ENCODE measurements around the gene CALM1.

DNA sequence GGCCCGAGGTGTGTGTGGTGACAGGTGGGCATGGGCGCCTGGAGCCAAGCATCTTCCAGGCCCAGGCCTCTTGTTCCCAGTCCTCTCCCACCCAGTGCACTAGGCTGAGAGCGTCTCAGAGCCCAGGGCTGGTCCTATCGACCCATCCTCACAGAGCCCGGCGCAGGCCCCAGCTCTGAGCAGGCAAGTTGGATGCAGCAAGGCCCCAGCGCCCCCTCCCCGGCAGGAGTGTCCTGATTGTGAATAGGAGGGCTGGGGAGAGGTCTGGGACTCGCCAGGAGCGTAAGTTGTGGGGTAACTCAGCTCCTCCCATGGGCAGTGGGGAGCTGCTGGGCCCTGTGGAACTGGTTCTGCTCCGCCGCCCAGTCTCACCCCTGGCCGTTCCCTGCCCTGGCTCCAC lies 26.3 kb downstream of the CALM1 start:
- TF ChIP-seq, protein P1, sequence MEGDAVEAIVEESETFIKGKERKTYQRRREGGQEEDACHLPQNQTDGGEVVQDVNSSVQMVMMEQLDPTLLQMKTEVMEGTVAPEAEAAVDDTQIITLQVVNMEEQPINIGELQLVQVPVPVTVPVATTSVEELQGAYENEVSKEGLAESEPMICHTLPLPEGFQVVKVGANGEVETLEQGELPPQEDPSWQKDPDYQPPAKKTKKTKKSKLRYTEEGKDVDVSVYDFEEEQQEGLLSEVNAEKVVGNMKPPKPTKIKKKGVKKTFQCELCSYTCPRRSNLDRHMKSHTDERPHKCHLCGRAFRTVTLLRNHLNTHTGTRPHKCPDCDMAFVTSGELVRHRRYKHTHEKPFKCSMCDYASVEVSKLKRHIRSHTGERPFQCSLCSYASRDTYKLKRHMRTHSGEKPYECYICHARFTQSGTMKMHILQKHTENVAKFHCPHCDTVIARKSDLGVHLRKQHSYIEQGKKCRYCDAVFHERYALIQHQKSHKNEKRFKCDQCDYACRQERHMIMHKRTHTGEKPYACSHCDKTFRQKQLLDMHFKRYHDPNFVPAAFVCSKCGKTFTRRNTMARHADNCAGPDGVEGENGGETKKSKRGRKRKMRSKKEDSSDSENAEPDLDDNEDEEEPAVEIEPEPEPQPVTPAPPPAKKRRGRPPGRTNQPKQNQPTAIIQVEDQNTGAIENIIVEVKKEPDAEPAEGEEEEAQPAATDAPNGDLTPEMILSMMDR (conservative IDR thresholded peaks at IDR 0.05; ENCODE audit: low read depth, low read length), result no peak
- TF ChIP-seq EZH2 (IDR thresholded peaks at IDR 0.05; ENCODE audit: borderline replicate concordance, low read depth, low read length, poor library complexity, severe bottlenecking), result no peak

Data from A673 (cell line).